ENCODE results near the gene HOXB9. TPM values are rescaled to one million over a fixed set of nuclear protein-coding genes. Genes with fewer than 3 reads are reported as not detected.

The HOXB9 gene
- total RNA-seq, 6 donors from 2014 or later = 0.20 to 0.30 (median 0.29) TPM; not detected in 3

GRCh38 chr17:48627118-48627597 lies 1.0 kb upstream of the HOXB9 start:
- TF ChIP-seq, protein P1, sequence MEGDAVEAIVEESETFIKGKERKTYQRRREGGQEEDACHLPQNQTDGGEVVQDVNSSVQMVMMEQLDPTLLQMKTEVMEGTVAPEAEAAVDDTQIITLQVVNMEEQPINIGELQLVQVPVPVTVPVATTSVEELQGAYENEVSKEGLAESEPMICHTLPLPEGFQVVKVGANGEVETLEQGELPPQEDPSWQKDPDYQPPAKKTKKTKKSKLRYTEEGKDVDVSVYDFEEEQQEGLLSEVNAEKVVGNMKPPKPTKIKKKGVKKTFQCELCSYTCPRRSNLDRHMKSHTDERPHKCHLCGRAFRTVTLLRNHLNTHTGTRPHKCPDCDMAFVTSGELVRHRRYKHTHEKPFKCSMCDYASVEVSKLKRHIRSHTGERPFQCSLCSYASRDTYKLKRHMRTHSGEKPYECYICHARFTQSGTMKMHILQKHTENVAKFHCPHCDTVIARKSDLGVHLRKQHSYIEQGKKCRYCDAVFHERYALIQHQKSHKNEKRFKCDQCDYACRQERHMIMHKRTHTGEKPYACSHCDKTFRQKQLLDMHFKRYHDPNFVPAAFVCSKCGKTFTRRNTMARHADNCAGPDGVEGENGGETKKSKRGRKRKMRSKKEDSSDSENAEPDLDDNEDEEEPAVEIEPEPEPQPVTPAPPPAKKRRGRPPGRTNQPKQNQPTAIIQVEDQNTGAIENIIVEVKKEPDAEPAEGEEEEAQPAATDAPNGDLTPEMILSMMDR (IDR thresholded peaks at IDR 0.05) = no peak
- TF ChIP-seq POLR2A (IDR thresholded peaks at IDR 0.05) = no peak
- TF ChIP-seq POLR2AphosphoS5 (IDR thresholded peaks at IDR 0.05) = no peak
- no peak for TF ChIP-seq EP300 (IDR thresholded peaks at IDR 0.05)
- Histone ChIP-seq H3K27me3 (peaks cover 3 to 83% (median 64%) of the 10 kb centered on the region in 4 donors), H3K9me3 (no peaks in the 10 kb centered on the region), H3K4me3 (no peak overlapping the region), H3K4me1 (peaks cover 24 to 27% (median 24%) of the 10 kb centered on the region in 4 donors), H3K27ac (no peak overlapping the region), H3K36me3 (no peaks in the 10 kb centered on the region)
- WGBS, 2 donors = 14 to 27% methylated on average over 5 of the region's 5 CpGs
- DNase-seq (no peak), ATAC-seq (ENCODE audit: low FRiP score in 2 of 2) (no peak)

DNA sequence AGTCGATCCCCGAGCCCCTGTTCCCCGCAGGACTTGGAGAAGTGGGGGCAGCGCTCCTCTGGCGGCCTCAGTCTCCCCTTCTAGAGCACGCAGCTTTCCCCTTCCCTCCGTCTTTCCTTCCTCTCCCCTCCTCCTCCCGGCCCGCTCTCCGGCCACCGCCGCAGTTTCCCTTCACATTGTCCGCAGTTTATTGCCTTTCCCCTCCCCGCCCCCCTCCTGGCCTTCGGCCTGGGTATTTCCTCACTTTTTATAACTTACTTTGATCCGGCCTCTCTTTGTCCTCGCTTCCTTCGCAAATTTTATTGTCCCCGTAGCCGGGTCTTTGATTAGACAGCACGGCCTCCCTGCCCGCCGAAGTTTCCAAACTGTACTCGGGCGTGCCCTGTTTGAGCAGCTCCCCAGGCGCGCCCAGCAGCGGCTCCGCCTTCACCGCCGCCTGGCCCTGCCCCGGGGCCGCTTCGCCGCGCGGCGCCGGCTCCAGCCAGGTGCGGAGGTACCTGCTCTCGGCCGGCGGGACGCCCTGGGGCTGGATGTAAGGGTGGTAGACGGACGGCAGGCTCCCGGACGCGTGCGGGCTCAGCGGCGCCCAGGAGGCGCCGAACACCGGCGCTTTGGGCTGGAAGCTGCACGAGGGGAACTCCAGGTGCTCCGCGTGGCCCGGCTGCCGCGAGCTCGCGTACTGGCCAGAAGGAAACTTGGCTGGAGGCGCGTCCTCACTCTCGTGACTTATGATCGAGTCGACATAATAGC lies 488 bp downstream of the HOXB9 start:
- DNase-seq = peak in 1 of 2 donors; percentile 89
- peak in 1 of 2 donors; percentile 71 for ATAC-seq (ENCODE audit: low FRiP score in 2 of 2)

DNA sequence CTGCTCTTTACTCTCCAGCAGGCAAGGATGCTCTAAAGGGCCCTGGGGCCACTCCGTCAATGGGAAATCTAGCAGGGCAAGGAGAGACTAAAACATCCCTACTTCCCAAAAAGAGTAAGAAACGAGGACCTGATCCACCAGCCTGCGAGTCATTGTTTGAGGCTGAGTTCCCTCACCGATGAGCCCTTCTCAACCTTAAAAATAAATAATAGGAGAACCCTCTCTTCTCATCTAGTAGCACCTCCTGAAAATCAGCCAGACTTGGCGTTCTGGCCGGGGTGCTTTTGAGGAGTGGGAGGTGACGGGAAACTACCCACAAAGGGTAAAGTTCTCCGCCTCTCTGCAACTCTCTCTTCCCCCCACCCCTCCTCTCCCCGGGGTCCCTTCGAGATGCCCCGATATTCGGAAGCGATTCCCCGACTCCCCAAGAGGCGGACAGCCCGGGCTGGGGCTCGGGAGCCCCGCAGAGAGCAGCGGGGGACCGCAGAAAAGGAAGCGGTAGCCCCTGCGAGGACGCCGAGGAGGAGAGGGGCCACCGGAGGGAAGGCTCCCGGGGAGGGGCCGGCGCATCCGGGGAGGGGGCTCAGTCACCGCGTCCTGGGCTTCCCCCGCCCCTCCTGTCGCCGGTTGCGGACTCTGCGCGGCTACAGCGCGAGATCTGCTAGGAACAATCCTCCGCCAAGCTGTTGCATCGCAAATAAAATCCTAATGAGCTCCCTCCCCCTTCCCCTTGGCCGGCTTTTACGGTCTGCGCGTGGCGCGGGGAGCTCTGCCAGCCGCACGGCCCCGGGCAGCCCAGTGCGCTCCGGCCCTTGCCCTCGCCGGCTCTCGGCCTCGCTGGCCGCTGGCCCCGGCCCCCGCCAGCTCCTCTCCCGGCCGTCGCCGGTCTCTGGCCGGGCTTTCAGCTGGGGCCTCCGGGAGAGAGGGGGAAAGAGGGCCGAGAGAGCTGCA lies 1.3 kb downstream of the HOXB9 start:
- Histone ChIP-seq H3K9me3 (no peaks in the 10 kb centered on the region), H3K27ac (no peak overlapping the region), H3K27me3 (peaks cover 6 to 89% (median 59%) of the 10 kb centered on the region in 4 donors), H3K36me3 (no peaks in the 10 kb centered on the region), H3K4me3 (peak overlapping the region in 3 of 4 donors; percentile 22 to 42 (median 38)), H3K4me1 (peaks cover 24 to 27% (median 24%) of the 10 kb centered on the region in 4 donors)
- peak in 1 of 2 donors; percentile 44 for ATAC-seq (ENCODE audit: low FRiP score in 2 of 2)
- TF ChIP-seq, protein P1 (IDR thresholded peaks at IDR 0.05) = no peak
- no peak for TF ChIP-seq POLR2AphosphoS5 (IDR thresholded peaks at IDR 0.05)
- no peak for TF ChIP-seq POLR2A (IDR thresholded peaks at IDR 0.05)
- no peak for TF ChIP-seq EP300 (IDR thresholded peaks at IDR 0.05)
- DNase-seq = peak in 1 of 2 donors; percentile 79
- WGBS, 2 donors = 4 to 11% methylated on average over 5 to 63 of the region's 66 CpGs

More for the DNA sequence above, 488 bp downstream of the HOXB9 start:
- TF ChIP-seq EP300 (IDR thresholded peaks at IDR 0.05) = no peak
- TF ChIP-seq, protein P1 (IDR thresholded peaks at IDR 0.05) = no peak
- no peak for TF ChIP-seq POLR2A (IDR thresholded peaks at IDR 0.05)
- no peak overlapping the region for H3K27ac ChIP-seq
- H3K9me3 ChIP-seq = no peaks in the 10 kb centered on the region
- 1 to 2% methylated on average over 33 to 61 of the region's 69 CpGs for WGBS, 2 donors
- peaks cover 6 to 86% (median 60%) of the 10 kb centered on the region in 4 donors for H3K27me3 ChIP-seq
- H3K36me3 ChIP-seq = no peaks in the 10 kb centered on the region
- peaks cover 24 to 27% (median 24%) of the 10 kb centered on the region in 4 donors for H3K4me1 ChIP-seq
- H3K4me3 ChIP-seq = peak overlapping the region in 3 of 4 donors; percentile 22 to 42 (median 38)

- H3K27ac ChIP-seq = no peak overlapping the region
- peaks cover 24 to 27% (median 24%) of the 10 kb centered on the region in 4 donors for H3K4me1 ChIP-seq
- H3K4me3 ChIP-seq = no peak overlapping the region
- H3K9me3 ChIP-seq = no peaks in the 10 kb centered on the region
- ATAC-seq (ENCODE audit: low FRiP score in 2 of 2) (no peak), DNase-seq (no peak)
- no peaks in the 10 kb centered on the region for H3K36me3 ChIP-seq
- TF ChIP-seq, protein P1 (IDR thresholded peaks at IDR 0.05) = no peak
- TF ChIP-seq POLR2A (IDR thresholded peaks at IDR 0.05) (no peak), EP300 (IDR thresholded peaks at IDR 0.05) (no peak), POLR2AphosphoS5 (IDR thresholded peaks at IDR 0.05) (no peak)
- peaks cover 6 to 91% (median 58%) of the 10 kb centered on the region in 4 donors for H3K27me3 ChIP-seq
- 33 to 42% methylated on average over 5 of the region's 5 CpGs for WGBS, 2 donors
These were observed 2.0 kb downstream of the HOXB9 start for GRCh38 chr17:48624118-48624517.
